EL (cell line): Measurements from ENCODE around the gene SORL1-AS1.
"Not testable (repeated sequence)": the region's sequence is repeated elsewhere in the genome, so short reads cannot be mapped to it uniquely, and the experiment has no call there.

Source experiments
- DNase-seq: peaks from one replicate; pipeline ENCODE4 v3.0.0-alpha.2; 2016

The SORL1-AS1 gene

GRCh38 chr11:121452609-121453150, at the start of gene SORL1-AS1:
Gene SORL1-AS1, minus strand, starts transcription at chr11:121452967.
- DNase-seq = no peak

- DNase-seq = no peak
Measured at GRCh38 chr11:121500717-121501116, 48.0 kb upstream of the SORL1-AS1 start.

- DNase-seq = no peak
Measured at GRCh38 chr11:121500275-121500674, 47.5 kb upstream of the SORL1-AS1 start.

GRCh38 chr11:121499405-121499804, 46.6 kb upstream of the SORL1-AS1 start:
- no peak for DNase-seq

- DNase-seq = no peak
Measured at GRCh38 chr11:121497176-121497998, 44.6 kb upstream of the SORL1-AS1 start.

- DNase-seq = no peak
Measured at GRCh38 chr11:121494355-121495099, 41.8 kb upstream of the SORL1-AS1 start.

- no peak for DNase-seq
Measured at GRCh38 chr11:121489823-121490222, 37.1 kb upstream of the SORL1-AS1 start.

- no peak for DNase-seq
Measured at GRCh38 chr11:121488641-121489040, 35.9 kb upstream of the SORL1-AS1 start.

GRCh38 chr11:121488170-121488569, 35.4 kb upstream of the SORL1-AS1 start:
- DNase-seq = no peak

- DNase-seq = no peak
Measured at GRCh38 chr11:121487191-121487590, 34.4 kb upstream of the SORL1-AS1 start.

- no peak for DNase-seq
Measured at GRCh38 chr11:121486054-121486453, 33.3 kb upstream of the SORL1-AS1 start.

GRCh38 chr11:121485216-121485615, 32.4 kb upstream of the SORL1-AS1 start:
- DNase-seq = no peak

GRCh38 chr11:121483805-121484480, 31.2 kb upstream of the SORL1-AS1 start:
- no peak for DNase-seq

- DNase-seq = no peak
Measured at GRCh38 chr11:121482231-121483129, 29.7 kb upstream of the SORL1-AS1 start.

GRCh38 chr11:121481484-121482230, 28.9 kb upstream of the SORL1-AS1 start:
- not testable (repeated sequence) for DNase-seq

GRCh38 chr11:121479698-121480238, 27.0 kb upstream of the SORL1-AS1 start:
- DNase-seq = no peak

- no peak for DNase-seq
Measured at GRCh38 chr11:121478895-121479697, 26.3 kb upstream of the SORL1-AS1 start.

GRCh38 chr11:121478226-121478894, 25.6 kb upstream of the SORL1-AS1 start:
- no peak for DNase-seq

GRCh38 chr11:121476379-121477032, 23.7 kb upstream of the SORL1-AS1 start:
- no peak for DNase-seq
